RWPE2 (cell line): ENCODE measurements around the gene COQ9.

Source experiments
- ATAC-seq: fragments of 200-7000 bp; cut with Tn5 transposase; 3 replicates; pipeline ENCODE4 v1.9.1; 2021; ENCODE audit warnings: low read depth
- DNase-seq: peaks from one replicate; pipeline ENCODE4 v3.0.0-alpha.2; 2020; ENCODE audit warnings: low spot score
- H3K27ac ChIP-seq: fragments of 450-650 bp; 2 replicates; pipeline ENCODE4 v1.5.1; 2017; ENCODE audit warnings: mild to moderate bottlenecking; ENCODE audit not compliant: poor library complexity, severe bottlenecking
- H3K27me3 ChIP-seq: fragments of 250-450 bp; sonication (Bioruptor Pico); 2 replicates; pipeline ENCODE4 v1.5.1; 2021; ENCODE audit warnings: mild to moderate bottlenecking, moderate library complexity; ENCODE audit not compliant: insufficient read depth, poor library complexity, severe bottlenecking
- H3K36me3 ChIP-seq: fragments of 250-450 bp; sonication (Bioruptor Pico); 2 replicates; pipeline ENCODE4 v1.5.1; 2020; ENCODE audit warnings: low read depth, mild to moderate bottlenecking, moderate library complexity
- H3K4me1 ChIP-seq: fragments of 250-450 bp; sonication (Bioruptor Pico); 2 replicates; pipeline ENCODE4 v1.5.1; 2021; ENCODE audit warnings: mild to moderate bottlenecking, moderate library complexity; ENCODE audit not compliant: insufficient read depth, poor library complexity, severe bottlenecking
- H3K4me3 ChIP-seq: fragments of 250-450 bp; sonication (Bioruptor Pico); 2 replicates; pipeline ENCODE4 v1.5.1; 2021; ENCODE audit warnings: mild to moderate bottlenecking, moderate library complexity; ENCODE audit not compliant: severe bottlenecking
- H3K9me3 ChIP-seq: fragments of 250-450 bp; sonication (Bioruptor Pico); 2 replicates; pipeline ENCODE4 v1.5.1; 2021; ENCODE audit warnings: mild to moderate bottlenecking, moderate library complexity; ENCODE audit not compliant: severe bottlenecking
- CTCF ChIP-seq: fragments of 450-650 bp; IDR thresholded peaks from one replicate; pipeline ENCODE4 v1.5.1; 2017; ENCODE audit warnings: mild to moderate bottlenecking, moderate library complexity; ENCODE audit not compliant: poor library complexity, severe bottlenecking

The COQ9 gene

GRCh38 chr16:57479976-57480753, 32.9 kb downstream of the COQ9 start:
- Histone ChIP-seq H3K27ac (no peak overlapping the region), H3K27me3 (no peaks in the 10 kb centered on the region), H3K4me1 (no peaks in the 10 kb centered on the region), H3K4me3 (no peak overlapping the region), H3K36me3 (no peaks in the 10 kb centered on the region), H3K9me3 (no peaks in the 10 kb centered on the region)
- no peak for ATAC-seq
- no peak for TF ChIP-seq CTCF
- no peak for DNase-seq

- no peaks in the 10 kb centered on the region for H3K36me3 ChIP-seq
- no peaks in the 10 kb centered on the region for H3K9me3 ChIP-seq
- H3K27me3 ChIP-seq: no peaks in the 10 kb centered on the region
- H3K4me1 ChIP-seq: peaks cover 4% of the 10 kb centered on the region
- H3K27ac ChIP-seq: no peak overlapping the region
- TF ChIP-seq CTCF: no peak
- ATAC-seq (no peak), DNase-seq (no peak)
- H3K4me3 ChIP-seq: no peak overlapping the region
These were observed 33.5 kb downstream of the COQ9 start for GRCh38 chr16:57480754-57481230.

- Histone ChIP-seq H3K4me3 (no peak overlapping the region), H3K4me1 (peaks cover 4% of the 10 kb centered on the region), H3K27me3 (no peaks in the 10 kb centered on the region), H3K9me3 (no peaks in the 10 kb centered on the region), H3K27ac (no peak overlapping the region), H3K36me3 (no peaks in the 10 kb centered on the region)
- no peak for TF ChIP-seq CTCF
- ATAC-seq: no peak
- DNase-seq: no peak
These were observed 34.1 kb downstream of the COQ9 start for GRCh38 chr16:57481421-57481820.

GRCh38 chr16:57482845-57483545, 35.7 kb downstream of the COQ9 start:
- no peaks in the 10 kb centered on the region for H3K36me3 ChIP-seq
- DNase-seq (no peak), ATAC-seq (no peak)
- H3K4me1 ChIP-seq: peaks cover 4% of the 10 kb centered on the region
- TF ChIP-seq CTCF: no peak
- no peaks in the 10 kb centered on the region for H3K9me3 ChIP-seq
- H3K27me3 ChIP-seq: no peaks in the 10 kb centered on the region
- H3K4me3 ChIP-seq: no peak overlapping the region
- H3K27ac ChIP-seq: no peak overlapping the region
